Esophagus muscularis mucosa (tissue), 3 donors: ENCODE measurements around the gene HSD3B7.

Experiments
- CTCF ChIP-seq, 3 experiments: fragments of 200-600 bp in 2 of 3; fragments of 450-650 bp in 1 of 3; sonication (generic) in 2 of 3; IDR thresholded peaks; one replicate each; pipeline ENCODE4 v1.5.1; 2017 to 2019; ENCODE audit warnings: antibody characterized with exemption in 3 of 3, mild to moderate bottlenecking in 2 of 3, moderate library complexity in 1 of 3
- POLR2AphosphoS5 ChIP-seq, 2 donors: sonication (generic); formaldehyde crosslinking; IDR thresholded peaks; one replicate each; pipeline ENCODE4 v1.6.1; 2017; ENCODE audit warnings: antibody characterized with exemption in 2 of 2

GRCh38 chr16:31032736-31033708, 48.0 kb downstream of the HSD3B7 start, which contains the start of gene STX4:
- peak in 1 of 3 experiments; percentile 3 for TF ChIP-seq CTCF (IDR thresholded peaks at IDR 0.05)
- TF ChIP-seq POLR2AphosphoS5 (IDR thresholded peaks at IDR 0.05) = peak; percentile 87 to 94
